ENCODE data around the gene SBSN.

DNA sequence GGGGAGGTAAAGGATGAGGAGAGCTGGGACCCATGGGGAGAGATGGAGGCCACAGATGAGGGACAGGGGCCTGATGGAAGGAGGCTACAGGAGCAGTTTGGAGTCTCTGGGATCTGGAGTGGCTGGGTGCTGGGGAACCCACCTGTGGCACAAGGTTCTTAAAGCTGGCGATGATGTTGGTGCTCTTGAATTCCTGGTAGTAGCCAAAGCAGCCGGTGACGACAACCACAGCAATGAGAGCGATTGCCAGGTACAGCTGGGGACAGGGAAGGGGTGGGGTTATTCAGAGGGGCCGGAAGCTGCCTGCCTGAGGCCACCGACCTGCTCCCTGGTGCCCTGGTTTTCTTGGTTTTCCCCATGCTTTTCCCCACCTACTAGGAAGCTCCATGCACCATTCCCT, 32.6 kb upstream of the SBSN start:
- TF ChIP-seq GABPA (IDR thresholded peaks at IDR 0.05; ENCODE audit: low read depth) (no peak), EGR1 (IDR thresholded peaks at IDR 0.05; ENCODE audit: borderline replicate concordance in 1 of 2, low read depth in 2 of 2, low read length in 2 of 2) (no peak), TCF7 (IDR thresholded peaks at IDR 0.05; ENCODE audit: borderline replicate concordance) (no peak), ZBTB40 (IDR thresholded peaks at IDR 0.05; ENCODE audit: borderline replicate concordance) (no peak), ZSCAN29 (IDR thresholded peaks at IDR 0.05) (no peak), CTCF (IDR thresholded peaks at IDR 0.05 in 2 of 3, conservative IDR thresholded peaks at IDR 0.05 in 1 of 3; ENCODE audit: control insufficient read depth in 2 of 3, extremely low read depth in 1 of 3, insufficient read depth in 1 of 3, low read depth in 3 of 3, low read length in 3 of 3) (no peak), ESRRA (IDR thresholded peaks at IDR 0.05; ENCODE audit: low read length) (no peak), EZH2 (IDR thresholded peaks at IDR 0.05; ENCODE audit: borderline replicate concordance, control insufficient read depth, low read depth, low read length) (no peak), DPF2 (IDR thresholded peaks at IDR 0.05) (no peak)
- TF ChIP-seq, protein P1, sequence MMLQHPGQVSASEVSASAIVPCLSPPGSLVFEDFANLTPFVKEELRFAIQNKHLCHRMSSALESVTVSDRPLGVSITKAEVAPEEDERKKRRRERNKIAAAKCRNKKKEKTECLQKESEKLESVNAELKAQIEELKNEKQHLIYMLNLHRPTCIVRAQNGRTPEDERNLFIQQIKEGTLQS (IDR thresholded peaks at IDR 0.05; ENCODE audit: borderline replicate concordance, extremely low read depth, low read depth, low read length): no peak

Measured in GM12878 (cell line).